GM18499 (cell line): ENCODE results near the gene PP2D1.
"Not testable (repeated sequence)": the region's sequence is repeated elsewhere in the genome, so short reads cannot be mapped to it uniquely, and the experiment has no call there.

Experiments used
- ATAC-seq: cut with Tn5 transposase; IDR thresholded peaks from one replicate; pipeline ENCODE4 v1.9.1; 2021; ENCODE audit warnings: moderate number of reproducible peaks; ENCODE audit not compliant: insufficient read depth, unreplicated experiment

The PP2D1 gene

GRCh38 chr3:20041197-20041780 is 29.2 kb upstream of the PP2D1 start:
- peak; percentile 33 for ATAC-seq

GRCh38 chr3:20040548-20041196 is 28.6 kb upstream of the PP2D1 start:
- peak; percentile 23 for ATAC-seq

GRCh38 chr3:20039765-20040547 is 27.9 kb upstream of the PP2D1 start, which contains the start of gene KAT2B:
Gene KAT2B (plus strand): TSS chr3:20040446. CDS start chr3:20040478, 32 bp downstream.
- peak; percentile 21 for ATAC-seq

- no peak for ATAC-seq
These were observed 27.4 kb upstream of the PP2D1 start for GRCh38 chr3:20039466-20039764.

- no peak for ATAC-seq
These were observed 26.8 kb upstream of the PP2D1 start for GRCh38 chr3:20038699-20039465.

GRCh38 chr3:20037255-20037996 is 25.4 kb upstream of the PP2D1 start:
- no peak for ATAC-seq

GRCh38 chr3:20035019-20035418 is 23.0 kb upstream of the PP2D1 start:
- ATAC-seq: no peak

GRCh38 chr3:20031939-20032338 is 19.9 kb upstream of the PP2D1 start:
- not testable (repeated sequence) for ATAC-seq

GRCh38 chr3:20028905-20029331 is 16.9 kb upstream of the PP2D1 start:
- no peak for ATAC-seq

- ATAC-seq: no peak
These were observed 15.1 kb upstream of the PP2D1 start for GRCh38 chr3:20027136-20027535.

GRCh38 chr3:20023623-20024405 is 11.8 kb upstream of the PP2D1 start:
- ATAC-seq: no peak

- ATAC-seq: no peak
These were observed 11.0 kb upstream of the PP2D1 start for GRCh38 chr3:20022954-20023622.

GRCh38 chr3:20016076-20016475 is 4.0 kb upstream of the PP2D1 start:
- ATAC-seq: not testable (repeated sequence)

- ATAC-seq: no peak
These were observed 3.5 kb upstream of the PP2D1 start for GRCh38 chr3:20015525-20015924.

GRCh38 chr3:20013396-20013795 is 1.3 kb upstream of the PP2D1 start:
- no peak for ATAC-seq

- ATAC-seq: no peak
These were observed 3.4 kb downstream of the PP2D1 start for GRCh38 chr3:20008646-20009045.

GRCh38 chr3:20007960-20008359 is 4.1 kb downstream of the PP2D1 start:
- ATAC-seq: no peak

GRCh38 chr3:20001932-20002331 is 10.1 kb downstream of the PP2D1 start:
- ATAC-seq: no peak

GRCh38 chr3:19997502-19997901 is 14.6 kb downstream of the PP2D1 start:
- no peak for ATAC-seq
